Esophagus squamous epithelium (tissue), 5 donors: ENCODE measurements around the gene ARRB1. TPM values are rescaled to one million over a fixed set of nuclear protein-coding genes. Genes with fewer than 3 reads are reported as not detected.

Experiments used
- DNase-seq: peaks from one replicate; lab custom pipeline; 2025; lab: John Stamatoyannopoulos, UW
- H3K27ac ChIP-seq, 4 donors: fragments of 200-600 bp; sonication (generic); one replicate each; pipeline ENCODE4 v1.5.1; 2016 to 2019; ENCODE audit warnings: mild to moderate bottlenecking in 1 of 4
- H3K27me3 ChIP-seq, 4 donors: fragments of 200-600 bp; sonication (generic); 1 replicate in 3 of 4; 2 replicates in 1 of 4; pipeline versions ENCODE4 v1.5.1 to v1.6.0; 2017 to 2021; ENCODE audit warnings: antibody characterized with exemption in 1 of 4
- H3K36me3 ChIP-seq, 3 donors: fragments of 200-600 bp; sonication (generic); one replicate each; pipeline ENCODE4 v1.5.1; 2016 to 2019
- H3K4me1 ChIP-seq, 3 donors: fragments of 200-600 bp; sonication (generic); one replicate each; pipeline ENCODE4 v1.5.1; 2017 to 2019
- H3K4me3 ChIP-seq, 4 donors: fragments of 200-600 bp; sonication (generic); 1 replicate in 3 of 4; 2 replicates in 1 of 4; pipeline ENCODE4 v1.5.1; 2016 to 2019; ENCODE audit warnings: mild to moderate bottlenecking in 2 of 4, moderate library complexity in 1 of 4
- H3K9me3 ChIP-seq, 3 donors: fragments of 200-600 bp; sonication (generic); one replicate each; pipeline ENCODE4 v1.5.1; 2016 to 2019
- POLR2A ChIP-seq, 4 donors: fragments of 450-650 bp; IDR thresholded peaks; one replicate each; pipeline ENCODE4 v1.6.1; 2017; ENCODE audit warnings: antibody characterized with exemption in 4 of 4, mild to moderate bottlenecking in 4 of 4, moderate library complexity in 3 of 4
- WGBS, 2 donors: methylation state at CpG; one replicate each; pipeline ENCODE4 v1.1.5; 2018; 5-methylcytosine and 5-hydroxymethylcytosine counted together
- intact Hi-C: fragments of 100-400 bp; cut with DNase I; formaldehyde crosslinking; loops from one replicate; pipeline ENCODE4 v1.15.0; 2022
- total RNA-seq, 4 donors: library from RNA; depleted of rRNA; stranded (reverse); fragments of >200 nt; gene quantifications; one replicate each; pipeline ENCODE4 v1.1.0, GENCODE V29; 2016
- TF ChIP-seq, protein P1 (sequence below), 6 experiments: fragments of 450-650 bp in 4 of 6; fragments of 200-600 bp in 2 of 6; sonication (generic) in 2 of 6; IDR thresholded peaks; one replicate each; pipeline ENCODE4 v1.5.1; 2016 to 2019; ENCODE audit warnings: antibody characterized with exemption in 6 of 6, mild to moderate bottlenecking in 4 of 6, moderate library complexity in 4 of 6
- donor health status: DM: yes; HTN: yes; CAD: no.

ARRB1 gene
- total RNA-seq, 4 donors from 2014 or later, result 9.6 to 24.8 (median 17.8) TPM

DNA sequence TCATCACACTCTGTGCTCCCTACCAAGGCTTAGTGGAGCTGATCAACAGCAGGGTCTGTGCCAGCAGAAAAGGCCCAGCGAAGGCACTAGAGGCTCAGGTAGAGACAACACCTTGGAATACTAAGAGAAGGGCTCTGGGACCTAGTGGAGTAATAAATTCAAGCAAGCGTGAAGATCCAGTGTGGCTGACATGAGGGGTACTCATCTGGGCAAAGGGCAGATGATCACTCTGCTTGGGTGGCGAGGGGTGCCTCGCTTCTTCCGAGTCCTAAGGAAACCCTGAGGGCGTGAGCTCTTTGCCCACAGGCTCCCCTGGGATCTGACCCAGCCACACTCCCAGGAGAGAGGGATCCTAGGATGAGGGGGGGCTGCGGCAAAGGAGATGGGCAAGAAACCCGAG is 114.4 kb downstream of the ARRB1 start:
- intact Hi-C loops, result no loop called here
- WGBS, 2 donors, result 72 to 78% methylated on average over 6 to 8 of the region's 8 CpGs
- Histone ChIP-seq H3K27ac (no peak overlapping the region), H3K27me3 (peaks cover 6 to 70% (median 12%) of the 10 kb centered on the region in 4 donors), H3K36me3 (no peaks in the 10 kb centered on the region), H3K4me3 (no peak overlapping the region), H3K4me1 (peaks cover 5 to 20% (median 18%) of the 10 kb centered on the region in 3 donors), H3K9me3 (no peaks in the 10 kb centered on the region)
- DNase-seq, result no peak
- TF ChIP-seq POLR2A (IDR thresholded peaks at IDR 0.05), result no peak
- TF ChIP-seq, protein P1, sequence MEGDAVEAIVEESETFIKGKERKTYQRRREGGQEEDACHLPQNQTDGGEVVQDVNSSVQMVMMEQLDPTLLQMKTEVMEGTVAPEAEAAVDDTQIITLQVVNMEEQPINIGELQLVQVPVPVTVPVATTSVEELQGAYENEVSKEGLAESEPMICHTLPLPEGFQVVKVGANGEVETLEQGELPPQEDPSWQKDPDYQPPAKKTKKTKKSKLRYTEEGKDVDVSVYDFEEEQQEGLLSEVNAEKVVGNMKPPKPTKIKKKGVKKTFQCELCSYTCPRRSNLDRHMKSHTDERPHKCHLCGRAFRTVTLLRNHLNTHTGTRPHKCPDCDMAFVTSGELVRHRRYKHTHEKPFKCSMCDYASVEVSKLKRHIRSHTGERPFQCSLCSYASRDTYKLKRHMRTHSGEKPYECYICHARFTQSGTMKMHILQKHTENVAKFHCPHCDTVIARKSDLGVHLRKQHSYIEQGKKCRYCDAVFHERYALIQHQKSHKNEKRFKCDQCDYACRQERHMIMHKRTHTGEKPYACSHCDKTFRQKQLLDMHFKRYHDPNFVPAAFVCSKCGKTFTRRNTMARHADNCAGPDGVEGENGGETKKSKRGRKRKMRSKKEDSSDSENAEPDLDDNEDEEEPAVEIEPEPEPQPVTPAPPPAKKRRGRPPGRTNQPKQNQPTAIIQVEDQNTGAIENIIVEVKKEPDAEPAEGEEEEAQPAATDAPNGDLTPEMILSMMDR (IDR thresholded peaks at IDR 0.05), result no peak

DNA sequence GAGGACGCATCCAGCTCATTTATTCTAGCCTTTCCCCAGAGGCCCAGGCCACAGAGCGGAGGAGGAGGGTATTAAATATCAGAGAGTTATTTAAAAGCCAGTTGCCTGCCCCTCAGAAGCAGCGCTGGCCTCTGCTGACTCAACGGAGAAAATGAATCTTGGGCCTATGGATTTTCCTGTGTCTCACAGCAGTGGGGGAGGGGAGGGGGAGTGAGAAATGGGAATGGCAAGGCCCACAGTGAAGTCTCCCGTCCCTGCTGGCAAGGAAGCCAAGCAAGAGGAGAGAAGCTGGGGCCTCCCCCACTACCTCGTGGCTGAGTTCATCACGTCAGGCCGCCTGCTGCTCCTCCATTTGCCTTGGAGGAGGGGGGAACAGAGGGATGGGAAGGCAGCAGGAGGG is 115.4 kb downstream of the ARRB1 start:
- intact Hi-C loops, result no loop called here
- 45 to 55% methylated on average over 6 to 8 of the region's 8 CpGs for WGBS, 2 donors
- DNase-seq, result no peak

DNA sequence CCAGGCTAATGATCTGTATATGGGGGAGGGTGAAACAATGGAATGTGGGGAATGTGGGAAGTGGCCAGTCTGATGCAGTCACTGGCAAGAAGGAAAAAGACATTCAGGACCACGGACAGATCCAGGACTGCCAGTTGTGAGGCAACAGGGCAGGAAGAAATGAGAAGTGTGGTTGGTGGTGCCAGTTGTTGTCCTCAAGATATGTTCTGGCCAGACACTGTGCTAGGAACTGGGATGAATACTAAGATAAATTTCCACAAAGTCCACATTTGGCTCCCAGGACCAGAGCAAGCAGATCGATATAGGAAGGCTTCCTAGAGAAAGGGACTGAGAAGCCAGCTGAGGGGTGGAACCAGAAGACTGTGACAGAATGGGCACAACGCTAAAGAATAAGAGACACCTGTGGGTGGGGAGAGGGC is 117.7 kb downstream of the ARRB1 start:
- H3K9me3 ChIP-seq, result no peaks in the 10 kb centered on the region
- intact Hi-C loops, result no loop called here
- no peak overlapping the region for H3K4me3 ChIP-seq
- no peaks in the 10 kb centered on the region for H3K4me1 ChIP-seq
- peaks cover 0 to 48% (median 0%) of the 10 kb centered on the region in 4 donors for H3K27me3 ChIP-seq
- 43 to 55% methylated on average over 3 of the region's 3 CpGs for WGBS, 2 donors
- no peaks in the 10 kb centered on the region for H3K36me3 ChIP-seq
- H3K27ac ChIP-seq, result no peak overlapping the region
- TF ChIP-seq, protein P1 (IDR thresholded peaks at IDR 0.05), result no peak
- no peak for TF ChIP-seq POLR2A (IDR thresholded peaks at IDR 0.05)
- DNase-seq, result no peak

More for the DNA sequence above, 115.4 kb downstream of the ARRB1 start:
- peaks cover 5 to 11% (median 8%) of the 10 kb centered on the region in 3 donors for H3K4me1 ChIP-seq
- no peak for TF ChIP-seq POLR2A (IDR thresholded peaks at IDR 0.05)
- TF ChIP-seq, protein P1 (IDR thresholded peaks at IDR 0.05), result no peak
- peaks cover 6 to 65% (median 11%) of the 10 kb centered on the region in 4 donors for H3K27me3 ChIP-seq
- H3K4me3 ChIP-seq, result no peak overlapping the region
- H3K36me3 ChIP-seq, result no peaks in the 10 kb centered on the region
- no peaks in the 10 kb centered on the region for H3K9me3 ChIP-seq
- no peak overlapping the region for H3K27ac ChIP-seq

DNA sequence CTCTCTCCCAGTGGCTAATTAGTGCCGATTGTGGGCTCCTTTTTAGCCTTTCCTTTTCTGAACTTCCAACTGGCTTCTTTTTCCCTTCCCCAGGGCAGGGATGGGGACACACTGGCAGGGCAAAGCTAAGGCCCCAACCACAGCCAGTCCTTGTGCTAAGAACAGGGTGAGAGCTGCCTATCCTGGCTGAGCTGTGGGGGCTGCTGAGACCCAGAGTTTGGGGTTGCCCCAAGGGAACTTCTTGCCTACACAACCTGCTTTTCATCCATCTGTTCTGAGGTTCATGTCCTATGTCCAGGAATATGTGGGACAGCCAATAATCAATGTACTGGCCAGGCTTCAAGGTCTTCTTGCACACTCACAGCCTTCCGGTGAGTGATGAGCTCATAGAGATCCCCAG is 120.8 kb downstream of the ARRB1 start:
- Histone ChIP-seq H3K4me1 (no peaks in the 10 kb centered on the region), H3K36me3 (no peaks in the 10 kb centered on the region), H3K27ac (no peak overlapping the region), H3K27me3 (peaks cover 0 to 24% (median 0%) of the 10 kb centered on the region in 4 donors), H3K4me3 (no peak overlapping the region), H3K9me3 (no peaks in the 10 kb centered on the region)
- 60 to 71% methylated on average over 1 of the region's 2 CpGs for WGBS, 2 donors
- no peak for DNase-seq
- intact Hi-C loops, result no loop called here
- no peak for TF ChIP-seq POLR2A (IDR thresholded peaks at IDR 0.05)
- TF ChIP-seq, protein P1 (IDR thresholded peaks at IDR 0.05), result no peak

DNA sequence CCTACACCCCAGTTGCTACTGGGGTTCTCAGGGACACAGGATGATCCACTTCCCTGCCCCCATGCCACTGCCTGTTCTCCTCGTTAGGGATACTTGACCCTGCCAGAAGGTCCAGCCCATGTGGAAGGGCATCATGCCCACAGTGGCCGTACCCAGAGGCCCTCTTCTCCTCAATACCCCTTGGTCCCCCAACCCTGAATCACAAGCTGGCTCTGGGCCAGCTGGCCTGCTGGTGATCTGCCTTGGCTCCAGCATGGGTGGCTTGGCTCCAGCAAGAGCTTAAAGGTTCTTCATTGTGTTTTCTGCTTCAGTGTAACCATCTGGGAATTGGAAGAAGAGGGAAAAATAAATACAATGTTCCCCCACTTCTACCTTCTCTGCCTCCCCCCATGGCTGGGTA is 122.0 kb downstream of the ARRB1 start:
- Histone ChIP-seq H3K4me1 (no peaks in the 10 kb centered on the region), H3K9me3 (no peaks in the 10 kb centered on the region), H3K36me3 (no peaks in the 10 kb centered on the region), H3K27ac (no peak overlapping the region), H3K4me3 (no peak overlapping the region), H3K27me3 (peaks cover 0 to 16% (median 0%) of the 10 kb centered on the region in 4 donors)
- TF ChIP-seq, protein P1 (IDR thresholded peaks at IDR 0.05), result no peak
- no peak for TF ChIP-seq POLR2A (IDR thresholded peaks at IDR 0.05)
- WGBS, 2 donors, result 79 to 80% methylated on average over 2 of the region's 2 CpGs
- intact Hi-C loops, result no loop called here
- no peak for DNase-seq
